ENCODE results near the gene ITIH6.
"Not testable (repeated sequence)": the region's sequence is repeated elsewhere in the genome, so short reads cannot be mapped to it uniquely, and the experiment has no call there.

Gene ITIH6

GRCh38 chrX:54776061-54776460 lies 22.0 kb downstream of the ITIH6 start:
- H3K4me3 ChIP-seq (ENCODE audit: low read length), result no peak overlapping the region
- TF ChIP-seq ZNF274 (IDR thresholded peaks at IDR 0.05; ENCODE audit: low read depth, low read length), result no peak

GRCh38 chrX:54774391-54775094 lies 23.5 kb downstream of the ITIH6 start:
- H3K4me3 ChIP-seq (ENCODE audit: low read length), result not testable (repeated sequence)

- TF ChIP-seq ZNF274 (IDR thresholded peaks at IDR 0.05; ENCODE audit: low read depth, low read length), result no peak
Measured at GRCh38 chrX:54758114-54759055, 39.7 kb downstream of the ITIH6 start.

GRCh38 chrX:54754854-54755253 lies 43.2 kb downstream of the ITIH6 start:
- H3K4me3 ChIP-seq (ENCODE audit: low read length), result no peak overlapping the region
- TF ChIP-seq ZNF274 (IDR thresholded peaks at IDR 0.05; ENCODE audit: low read depth, low read length), result no peak

More at GRCh38 chrX:54758114-54759055, 39.7 kb downstream of the ITIH6 start:
- no peak overlapping the region for H3K4me3 ChIP-seq (ENCODE audit: low read length)

- no peak for TF ChIP-seq ZNF274 (IDR thresholded peaks at IDR 0.05; ENCODE audit: low read depth, low read length)
- H3K4me3 ChIP-seq (ENCODE audit: low read length), result no peak overlapping the region
Measured at GRCh38 chrX:54748626-54749025, 49.4 kb downstream of the ITIH6 start.

- TF ChIP-seq ZNF274 (IDR thresholded peaks at IDR 0.05; ENCODE audit: low read depth, low read length), result no peak
- no peak overlapping the region for H3K4me3 ChIP-seq (ENCODE audit: low read length)
Measured at GRCh38 chrX:54747733-54748393, 50.2 kb downstream of the ITIH6 start.

- TF ChIP-seq ZNF274 (IDR thresholded peaks at IDR 0.05; ENCODE audit: low read depth, low read length), result no peak
- no peak overlapping the region for H3K4me3 ChIP-seq (ENCODE audit: low read length)
Measured at GRCh38 chrX:54746928-54747327, 51.1 kb downstream of the ITIH6 start.

- H3K4me3 ChIP-seq (ENCODE audit: low read length), result no peak overlapping the region
- TF ChIP-seq ZNF274 (IDR thresholded peaks at IDR 0.05; ENCODE audit: low read depth, low read length), result no peak
Measured at GRCh38 chrX:54745676-54746075, 52.4 kb downstream of the ITIH6 start.

- H3K4me3 ChIP-seq (ENCODE audit: low read length), result not testable (repeated sequence)
Measured at GRCh38 chrX:54738567-54738966, 59.5 kb downstream of the ITIH6 start.

- not testable (repeated sequence) for H3K4me3 ChIP-seq (ENCODE audit: low read length)
Measured at GRCh38 chrX:54736298-54736942, 61.6 kb downstream of the ITIH6 start.

- TF ChIP-seq ZNF274 (IDR thresholded peaks at IDR 0.05; ENCODE audit: low read depth, low read length), result no peak
- H3K4me3 ChIP-seq (ENCODE audit: low read length), result no peak overlapping the region
Measured at GRCh38 chrX:54721424-54721823, 76.6 kb downstream of the ITIH6 start.

- no peak for TF ChIP-seq ZNF274 (IDR thresholded peaks at IDR 0.05; ENCODE audit: low read depth, low read length)
- H3K4me3 ChIP-seq (ENCODE audit: low read length), result no peak overlapping the region
Measured at GRCh38 chrX:54715621-54716020, 82.4 kb downstream of the ITIH6 start.

GRCh38 chrX:54714424-54714823 lies 83.6 kb downstream of the ITIH6 start:
- H3K4me3 ChIP-seq (ENCODE audit: low read length), result no peak overlapping the region
- no peak for TF ChIP-seq ZNF274 (IDR thresholded peaks at IDR 0.05; ENCODE audit: low read depth, low read length)

GRCh38 chrX:54711735-54712134 lies 86.3 kb downstream of the ITIH6 start:
- TF ChIP-seq ZNF274 (IDR thresholded peaks at IDR 0.05; ENCODE audit: low read depth, low read length), result no peak
- H3K4me3 ChIP-seq (ENCODE audit: low read length), result no peak overlapping the region

Measured in GM08714 (cell line).